ENCODE results near the gene TMOD2. TPM values are rescaled to one million over a fixed set of nuclear protein-coding genes. Genes with fewer than 3 reads are reported as not detected.

TMOD2 gene
- total RNA-seq, 1 experiment from 2014 or later: 5.7 TPM

- H3K9ac ChIP-seq (ENCODE audit: low read length): no peak overlapping the region
- no peak for DNase-seq (ENCODE audit: low read depth, low spot score)
- no peaks in the 10 kb centered on the region for H3K27me3 ChIP-seq (ENCODE audit: insufficient read depth, low read length)
- H3K79me2 ChIP-seq (ENCODE audit: insufficient read depth, low read length): no peaks in the 10 kb centered on the region
- no peak for ATAC-seq
- H3K4me2 ChIP-seq (ENCODE audit: low read length): no peak overlapping the region
- no peaks in the 10 kb centered on the region for H3K9me2 ChIP-seq (ENCODE audit: insufficient read depth)
- RAD21 ChIA-PET (ENCODE audit: low non-redundant PET in 1 of 2, low total read pairs in 2 of 2, uncharacterized antibody in 2 of 2, unreplicated experiment in 2 of 2): no interaction called here
- H3K36me3 ChIP-seq (ENCODE audit: control insufficient read depth in 1 of 2, insufficient read depth in 2 of 2, low read length in 2 of 2): 0 out of 4 replicates have a peak, but pooled peaks cover 0 to 2% of the 10 kb centered on the region in 2 experiments
- no peak overlapping the region for H2AFZ ChIP-seq (ENCODE audit: low read depth, low read length, poor library complexity, severe bottlenecking)
- no peak overlapping the region for H3K4me3 ChIP-seq (replicated peaks in 1 of 2; ENCODE audit: low read depth in 1 of 2, low read length in 2 of 2)
- intact Hi-C loops (cut with micrococcal nuclease): no loop called here
- no peak overlapping the region for H3K27ac ChIP-seq (ENCODE audit: low read depth, low read length)
- TF ChIP-seq SIN3A (IDR thresholded peaks at IDR 0.05; ENCODE audit: low read depth) (no peak), MAX (IDR thresholded peaks at IDR 0.05) (no peak), REST (IDR thresholded peaks at IDR 0.05; ENCODE audit: low read depth) (no peak), ATF3 (IDR thresholded peaks at IDR 0.05) (no peak), POLR2A (IDR thresholded peaks at IDR 0.05; ENCODE audit: borderline replicate concordance, extremely low read depth, insufficient read depth, insufficient read length) (no peak), YY1 (IDR thresholded peaks at IDR 0.05; ENCODE audit: extremely low read depth, insufficient replicate concordance, low read depth, low read length) (no peak)
- H3K9me3 ChIP-seq (ENCODE audit: control insufficient read depth in 1 of 2, insufficient read depth in 1 of 2, low read depth in 1 of 2, low read length in 2 of 2): no peaks in the 10 kb centered on the region
- H3K4me1 ChIP-seq (ENCODE audit: control insufficient read depth in 1 of 2, insufficient read depth in 2 of 2, low read length in 2 of 2): peaks cover 7 to 8% of the 10 kb centered on the region in 2 experiments
- CTCF ChIA-PET: no interaction called here
- BruUV-seq (replicated peaks): no TSS peak
- POLR2A ChIA-PET: no interaction called here
- no peaks in the 10 kb centered on the region for H4K20me1 ChIP-seq (ENCODE audit: insufficient read depth)
These were observed 30.0 kb upstream of the TMOD2 start for GRCh38 chr15:51721199-51721960.
